Testis (tissue), 3 donors: Measurements from ENCODE around the gene EI24. TPM values are rescaled to one million over a fixed set of nuclear protein-coding genes. Genes with fewer than 3 reads are reported as not detected.

ENCODE experiments used
- DNase-seq: peaks from one replicate; pipeline ENCODE4 v3.0.0-alpha.2; 2019
- H3K27ac ChIP-seq, 2 donors: fragments of 200-600 bp; sonication (generic); one replicate each; pipeline ENCODE4 v1.5.1; 2019
- H3K27me3 ChIP-seq: fragments of 200-600 bp; sonication (generic); one replicate; pipeline ENCODE4 v1.5.1; 2019
- H3K36me3 ChIP-seq: fragments of 200-600 bp; sonication (generic); one replicate; pipeline ENCODE4 v1.5.1; 2017; ENCODE audit warnings: low read depth; ENCODE audit errors: missing control alignments
- H3K4me1 ChIP-seq: fragments of 200-600 bp; sonication (generic); one replicate; pipeline ENCODE4 v1.5.1; 2019
- H3K4me3 ChIP-seq, 2 donors: fragments of 200-600 bp; sonication (generic); one replicate each; pipeline ENCODE4 v1.5.1; 2017 to 2019
- H3K9me3 ChIP-seq: fragments of 200-600 bp; sonication (generic); one replicate; pipeline ENCODE4 v1.5.1; 2017
- POLR2A ChIP-seq: fragments of 450-650 bp; IDR thresholded peaks from one replicate; pipeline ENCODE4 v1.6.1; 2017; ENCODE audit warnings: antibody characterized with exemption, mild to moderate bottlenecking, moderate library complexity
- WGBS, 2 donors: methylation state at CpG; one replicate each; pipeline ENCODE4 v1.1.5; 2018; 5-methylcytosine and 5-hydroxymethylcytosine counted together
- intact Hi-C: fragments of 100-400 bp; cut with DNase I; formaldehyde crosslinking; loops from one replicate; pipeline ENCODE4 v1.15.1; 2023; ENCODE audit warnings: low total_unique reads
- polyA plus RNA-seq: library from polyadenylated mRNA; stranded (reverse); fragments of 350-450 nt; fragmentation: Illumina TruSeq; extraction: RNeasy Lipid Tissue Mini Kit (QIAGEN cat#74804); gene quantifications from one replicate; pipeline ENCODE4 v1.2.3, GENCODE V29; 2014; ENCODE audit warnings: low read depth, low replicate concordance; ENCODE audit not compliant: insufficient read depth
- total RNA-seq, 2 donors: library from RNA; depleted of rRNA; stranded (reverse); fragments of >200 nt; gene quantifications; one replicate each; pipeline ENCODE4 v1.2.3, GENCODE V29; 2016
- TF ChIP-seq, protein P1 (sequence below), 3 experiments: fragments of 450-650 bp in 2 of 3; fragments of 200-600 bp in 1 of 3; sonication (generic) in 1 of 3; IDR thresholded peaks; one replicate each; pipeline ENCODE4 v1.5.1; 2016 to 2019; ENCODE audit warnings: antibody characterized with exemption in 3 of 3, mild to moderate bottlenecking in 2 of 3, moderate library complexity in 1 of 3

The EI24 gene
- total and polyA plus RNA-seq, 3 donors from 2014 or later = 35.6 to 91.2 (median 36.8) TPM

GRCh38 chr11:125603207-125603606 is 33.9 kb downstream of the EI24 start:
- Histone ChIP-seq H3K36me3 (no peaks in the 10 kb centered on the region), H3K4me1 (no peaks in the 10 kb centered on the region), H3K4me3 (no peak overlapping the region), H3K9me3 (no peaks in the 10 kb centered on the region), H3K27me3 (no peaks in the 10 kb centered on the region), H3K27ac (no peak overlapping the region)
- intact Hi-C loops = no loop called here
- TF ChIP-seq, protein P1, sequence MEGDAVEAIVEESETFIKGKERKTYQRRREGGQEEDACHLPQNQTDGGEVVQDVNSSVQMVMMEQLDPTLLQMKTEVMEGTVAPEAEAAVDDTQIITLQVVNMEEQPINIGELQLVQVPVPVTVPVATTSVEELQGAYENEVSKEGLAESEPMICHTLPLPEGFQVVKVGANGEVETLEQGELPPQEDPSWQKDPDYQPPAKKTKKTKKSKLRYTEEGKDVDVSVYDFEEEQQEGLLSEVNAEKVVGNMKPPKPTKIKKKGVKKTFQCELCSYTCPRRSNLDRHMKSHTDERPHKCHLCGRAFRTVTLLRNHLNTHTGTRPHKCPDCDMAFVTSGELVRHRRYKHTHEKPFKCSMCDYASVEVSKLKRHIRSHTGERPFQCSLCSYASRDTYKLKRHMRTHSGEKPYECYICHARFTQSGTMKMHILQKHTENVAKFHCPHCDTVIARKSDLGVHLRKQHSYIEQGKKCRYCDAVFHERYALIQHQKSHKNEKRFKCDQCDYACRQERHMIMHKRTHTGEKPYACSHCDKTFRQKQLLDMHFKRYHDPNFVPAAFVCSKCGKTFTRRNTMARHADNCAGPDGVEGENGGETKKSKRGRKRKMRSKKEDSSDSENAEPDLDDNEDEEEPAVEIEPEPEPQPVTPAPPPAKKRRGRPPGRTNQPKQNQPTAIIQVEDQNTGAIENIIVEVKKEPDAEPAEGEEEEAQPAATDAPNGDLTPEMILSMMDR (IDR thresholded peaks at IDR 0.05) = no peak
- TF ChIP-seq POLR2A = no peak
- WGBS, 2 donors = 53 to 54% methylated on average over 3 of the region's 3 CpGs
- DNase-seq = no peak

- H3K4me1 ChIP-seq = no peaks in the 10 kb centered on the region
- H3K9me3 ChIP-seq = no peaks in the 10 kb centered on the region
- no peak overlapping the region for H3K4me3 ChIP-seq
- no peaks in the 10 kb centered on the region for H3K27me3 ChIP-seq
- intact Hi-C loops = no loop called here
- no peak overlapping the region for H3K27ac ChIP-seq
- H3K36me3 ChIP-seq = no peaks in the 10 kb centered on the region
- TF ChIP-seq, protein P1 (IDR thresholded peaks at IDR 0.05) = no peak
- TF ChIP-seq POLR2A = no peak
- no peak for DNase-seq
Observed at GRCh38 chr11:125605417-125605816, 36.1 kb downstream of the EI24 start.

GRCh38 chr11:125609545-125609944 is 40.3 kb downstream of the EI24 start:
- TF ChIP-seq POLR2A = no peak
- TF ChIP-seq, protein P1 (IDR thresholded peaks at IDR 0.05) = no peak
- 75 to 86% methylated on average over 7 of the region's 7 CpGs for WGBS, 2 donors
- no peaks in the 10 kb centered on the region for H3K36me3 ChIP-seq
- no peaks in the 10 kb centered on the region for H3K9me3 ChIP-seq
- H3K27ac ChIP-seq = no peak overlapping the region
- intact Hi-C loops = no loop called here
- no peak overlapping the region for H3K4me3 ChIP-seq
- DNase-seq = no peak
- no peaks in the 10 kb centered on the region for H3K4me1 ChIP-seq
- H3K27me3 ChIP-seq = no peaks in the 10 kb centered on the region

GRCh38 chr11:125618383-125618782 is 49.1 kb downstream of the EI24 start:
- Histone ChIP-seq H3K4me3 (no peak overlapping the region), H3K9me3 (no peaks in the 10 kb centered on the region), H3K4me1 (no peaks in the 10 kb centered on the region), H3K36me3 (no peaks in the 10 kb centered on the region), H3K27me3 (no peaks in the 10 kb centered on the region), H3K27ac (no peak overlapping the region)
- no peak for DNase-seq
- intact Hi-C loops = no loop called here
- WGBS, 2 donors = 90 to 94% methylated on average over 4 of the region's 4 CpGs
- no peak for TF ChIP-seq POLR2A
- TF ChIP-seq, protein P1 (IDR thresholded peaks at IDR 0.05) = no peak

DNA sequence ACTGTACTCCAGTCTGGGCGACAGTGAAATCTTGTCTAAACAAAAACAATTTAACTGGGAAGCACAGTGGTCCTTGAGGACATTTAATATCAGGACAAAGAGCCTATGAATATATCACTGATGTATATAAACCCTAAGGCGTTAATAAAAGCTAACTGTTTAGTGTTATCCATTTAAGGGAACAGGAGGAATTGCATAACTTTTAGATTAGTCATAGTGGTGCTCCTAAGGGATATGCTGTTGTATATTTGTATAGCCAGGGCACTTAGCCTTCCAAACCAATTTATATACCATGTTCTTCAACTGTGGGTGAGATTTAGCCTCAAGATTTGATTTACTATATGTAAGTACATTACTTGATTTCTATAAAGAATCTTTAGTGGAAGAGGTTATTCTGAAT is 52.7 kb downstream of the EI24 start:
- no peak overlapping the region for H3K27ac ChIP-seq
- intact Hi-C loops = loop anchor here (10.0 kb wide), 1 partner anchor 253 kb away; no protein-coding TSS in a partner anchor
- DNase-seq = no peak
- no peaks in the 10 kb centered on the region for H3K36me3 ChIP-seq
- H3K4me1 ChIP-seq = peaks cover 6% of the 10 kb centered on the region
- no peak for TF ChIP-seq POLR2A
- TF ChIP-seq, protein P1 (IDR thresholded peaks at IDR 0.05) = no peak
- WGBS, 2 donors = 82 to 87% methylated on average over 2 of the region's 2 CpGs
- H3K27me3 ChIP-seq = no peaks in the 10 kb centered on the region
- no peak overlapping the region for H3K4me3 ChIP-seq
- H3K9me3 ChIP-seq = no peaks in the 10 kb centered on the region
